ENCODE data around the gene SPATA21. TPM values are rescaled to one million over a fixed set of nuclear protein-coding genes. Genes with fewer than 3 reads are reported as not detected.
"Not testable (repeated sequence)": the region's sequence is repeated elsewhere in the genome, so short reads cannot be mapped to it uniquely, and the experiment has no call there.

The SPATA21 gene
- polyA plus RNA-seq, 1 donor (not counting 4 experiments of a cell fraction or from before 2014, with no cell fraction given): 0.04 TPM

- H3K4me2 ChIP-seq (ENCODE audit: control insufficient read depth, extremely low read depth, insufficient read depth, low read depth, low read length): no peak overlapping the region
- peaks cover 3 to 6% of the 10 kb centered on the region in 2 experiments for H3K36me3 ChIP-seq (ENCODE audit: control insufficient read depth in 2 of 2, extremely low read depth in 1 of 2, insufficient read depth in 2 of 2, low read length in 2 of 2)
- no peaks in the 10 kb centered on the region for H3K79me2 ChIP-seq (ENCODE audit: control insufficient read depth, insufficient read depth, low read length)
- FAIRE-seq (no peak), DNase-seq (ENCODE audit: low read depth, low spot score) (no peak)
- no peak for TF ChIP-seq EZH2 (IDR thresholded peaks at IDR 0.05; ENCODE audit: low read length)
- TF ChIP-seq, protein P1, sequence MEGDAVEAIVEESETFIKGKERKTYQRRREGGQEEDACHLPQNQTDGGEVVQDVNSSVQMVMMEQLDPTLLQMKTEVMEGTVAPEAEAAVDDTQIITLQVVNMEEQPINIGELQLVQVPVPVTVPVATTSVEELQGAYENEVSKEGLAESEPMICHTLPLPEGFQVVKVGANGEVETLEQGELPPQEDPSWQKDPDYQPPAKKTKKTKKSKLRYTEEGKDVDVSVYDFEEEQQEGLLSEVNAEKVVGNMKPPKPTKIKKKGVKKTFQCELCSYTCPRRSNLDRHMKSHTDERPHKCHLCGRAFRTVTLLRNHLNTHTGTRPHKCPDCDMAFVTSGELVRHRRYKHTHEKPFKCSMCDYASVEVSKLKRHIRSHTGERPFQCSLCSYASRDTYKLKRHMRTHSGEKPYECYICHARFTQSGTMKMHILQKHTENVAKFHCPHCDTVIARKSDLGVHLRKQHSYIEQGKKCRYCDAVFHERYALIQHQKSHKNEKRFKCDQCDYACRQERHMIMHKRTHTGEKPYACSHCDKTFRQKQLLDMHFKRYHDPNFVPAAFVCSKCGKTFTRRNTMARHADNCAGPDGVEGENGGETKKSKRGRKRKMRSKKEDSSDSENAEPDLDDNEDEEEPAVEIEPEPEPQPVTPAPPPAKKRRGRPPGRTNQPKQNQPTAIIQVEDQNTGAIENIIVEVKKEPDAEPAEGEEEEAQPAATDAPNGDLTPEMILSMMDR (optimal IDR thresholded peaks at IDR 0.05 in 1 of 3, IDR thresholded peaks at IDR 0.05 in 1 of 3, conservative IDR thresholded peaks at IDR 0.05 in 1 of 3; ENCODE audit: extremely low read depth in 1 of 3, insufficient read depth in 2 of 3, low read length in 3 of 3): no peak
- H3K4me3 ChIP-seq (ENCODE audit: control insufficient read depth in 2 of 3, extremely low read depth in 1 of 3, insufficient read depth in 2 of 3, low read depth in 1 of 3, low read length in 3 of 3): no peak overlapping the region
- no peaks in the 10 kb centered on the region for H3K4me1 ChIP-seq (ENCODE audit: control insufficient read depth, extremely low read depth, insufficient read depth, low read length)
- dilution Hi-C loops (cut with MboI; ENCODE audit: extremely low pct_ligation_motif_present, low sequenced_read_pairs): no loop called here
- no peak overlapping the region for H3K27ac ChIP-seq (ENCODE audit: control insufficient read depth, insufficient read depth, low read length)
- no peak overlapping the region for H3K9ac ChIP-seq (ENCODE audit: control insufficient read depth, extremely low read depth, insufficient read depth, low read length)
- H3K9me3 ChIP-seq (ENCODE audit: control insufficient read depth, low read depth, low read length): no peaks in the 10 kb centered on the region
- no peaks in the 10 kb centered on the region for H3K27me3 ChIP-seq (ENCODE audit: control insufficient read depth, extremely low read depth, insufficient read depth, low read length)
- no peaks in the 10 kb centered on the region for H4K20me1 ChIP-seq (ENCODE audit: control insufficient read depth, extremely low read depth, insufficient read depth, low read length)
- H2AFZ ChIP-seq (ENCODE audit: control insufficient read depth, low read length): no peak overlapping the region
- H3K9me1 ChIP-seq (ENCODE audit: control insufficient read depth, extremely low read depth, insufficient read depth, low read length): no peaks in the 10 kb centered on the region
Measured at GRCh38 chr1:16478091-16478490, 40.9 kb upstream of the SPATA21 start.

DNA sequence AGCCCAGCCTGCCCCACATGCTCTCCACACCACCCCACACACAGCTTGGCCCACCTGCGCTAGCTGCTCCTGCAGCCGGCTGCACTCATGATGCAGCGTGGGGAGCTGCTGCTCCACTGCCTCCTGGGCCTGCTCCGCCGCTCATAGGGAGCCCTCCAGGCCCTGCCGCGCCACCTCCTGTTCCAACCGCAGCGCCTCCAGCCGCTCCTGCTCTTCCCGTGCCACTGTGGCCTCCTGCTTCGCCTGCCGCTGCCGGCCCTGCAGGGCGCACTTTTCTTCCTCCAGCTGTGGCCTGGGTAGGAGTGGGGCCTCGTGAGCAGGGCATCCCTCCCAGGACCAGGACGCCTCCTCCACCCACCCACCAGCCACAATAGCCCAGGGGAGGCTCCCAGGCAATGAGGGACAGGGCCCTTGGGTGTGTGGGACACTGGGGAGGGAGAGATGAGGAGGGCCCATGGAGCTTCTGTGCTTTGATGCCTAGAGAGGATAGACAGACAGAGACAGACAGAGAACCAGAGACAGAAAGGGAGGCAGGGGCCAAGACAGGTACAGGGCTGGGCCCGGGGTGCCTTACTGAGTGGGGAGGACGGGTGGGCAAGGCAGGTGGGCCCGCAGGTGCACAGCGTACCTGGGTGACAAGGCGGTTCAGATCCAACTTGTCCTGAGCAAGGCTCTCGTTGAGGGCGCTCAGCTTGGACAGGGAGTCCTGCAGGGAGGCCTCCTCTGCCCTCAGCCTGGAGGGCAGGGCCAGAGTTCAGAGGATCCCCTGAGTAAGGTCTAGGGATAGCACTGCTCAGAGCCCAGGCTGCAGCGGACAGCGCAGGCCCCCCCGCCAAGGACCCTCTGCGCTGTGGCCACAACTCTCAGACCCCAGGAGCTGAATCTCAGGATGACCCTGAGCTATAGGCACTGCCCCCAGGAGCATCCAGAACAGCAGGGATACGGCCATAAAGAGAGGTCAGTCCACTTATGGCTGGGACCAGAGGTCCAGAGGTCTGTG, 38.8 kb upstream of the SPATA21 start:
- H3K4me2 ChIP-seq (ENCODE audit: control insufficient read depth, extremely low read depth, insufficient read depth, low read depth, low read length); dilution Hi-C loops (cut with MboI; ENCODE audit: extremely low pct_ligation_motif_present, low sequenced_read_pairs); DNase-seq (ENCODE audit: low read depth, low spot score); H3K36me3 ChIP-seq (ENCODE audit: control insufficient read depth in 2 of 2, extremely low read depth in 1 of 2, insufficient read depth in 2 of 2, low read length in 2 of 2); H3K27ac ChIP-seq (ENCODE audit: control insufficient read depth, insufficient read depth, low read length); FAIRE-seq; H3K9ac ChIP-seq (ENCODE audit: control insufficient read depth, extremely low read depth, insufficient read depth, low read length); H3K4me3 ChIP-seq (ENCODE audit: control insufficient read depth in 2 of 3, extremely low read depth in 1 of 3, insufficient read depth in 2 of 3, low read depth in 1 of 3, low read length in 3 of 3); H3K9me3 ChIP-seq (ENCODE audit: control insufficient read depth, low read depth, low read length); H3K27me3 ChIP-seq (ENCODE audit: control insufficient read depth, extremely low read depth, insufficient read depth, low read length); H2AFZ ChIP-seq (ENCODE audit: control insufficient read depth, low read length); H3K9me1 ChIP-seq (ENCODE audit: control insufficient read depth, extremely low read depth, insufficient read depth, low read length); H3K79me2 ChIP-seq (ENCODE audit: control insufficient read depth, insufficient read depth, low read length); H3K4me1 ChIP-seq (ENCODE audit: control insufficient read depth, extremely low read depth, insufficient read depth, low read length); H4K20me1 ChIP-seq (ENCODE audit: control insufficient read depth, extremely low read depth, insufficient read depth, low read length): not testable (repeated sequence)
